ENCODE measurements around the gene PCDH8.

Gene PCDH8

GRCh38 chr13:52848455-52849195 is at the start of gene PCDH8:
Gene PCDH8 (minus strand): TSS chr13:52848640. CDS start chr13:52848436, 204 bp downstream.
- peak; percentile 79 to 92 for DNase-seq

GRCh38 chr13:52896827-52897659 is 48.6 kb upstream of the PCDH8 start:
- peak; percentile 56 to 78 for DNase-seq

- no peak for DNase-seq
Measured at GRCh38 chr13:52894413-52894812, 46.0 kb upstream of the PCDH8 start.

GRCh38 chr13:52892925-52893324 is 44.5 kb upstream of the PCDH8 start:
- no peak for DNase-seq

- DNase-seq, result no peak
Measured at GRCh38 chr13:52891706-52892105, 43.3 kb upstream of the PCDH8 start.

- DNase-seq, result no peak
Measured at GRCh38 chr13:52887165-52887564, 38.7 kb upstream of the PCDH8 start.

- no peak for DNase-seq
Measured at GRCh38 chr13:52885141-52885540, 36.7 kb upstream of the PCDH8 start.

GRCh38 chr13:52884429-52885010 is 36.1 kb upstream of the PCDH8 start:
- no peak for DNase-seq

GRCh38 chr13:52882785-52883184 is 34.3 kb upstream of the PCDH8 start:
- no peak for DNase-seq

GRCh38 chr13:52879950-52880741 is 31.7 kb upstream of the PCDH8 start:
- DNase-seq, result peak; percentile 50 to 88

- no peak for DNase-seq
Measured at GRCh38 chr13:52878831-52879230, 30.4 kb upstream of the PCDH8 start.

- no peak for DNase-seq
Measured at GRCh38 chr13:52870143-52870542, 21.7 kb upstream of the PCDH8 start.

GRCh38 chr13:52869621-52870020 is 21.2 kb upstream of the PCDH8 start:
- DNase-seq, result no peak

- no peak for DNase-seq
Measured at GRCh38 chr13:52869050-52869449, 20.6 kb upstream of the PCDH8 start.

GRCh38 chr13:52868190-52868589 is 19.8 kb upstream of the PCDH8 start:
- DNase-seq, result peak in 1 of 2 experiments; percentile 10

- DNase-seq, result no peak
Measured at GRCh38 chr13:52864941-52865340, 16.5 kb upstream of the PCDH8 start.

- peak in 1 of 2 experiments; percentile 33 for DNase-seq
Measured at GRCh38 chr13:52862358-52863206, 14.1 kb upstream of the PCDH8 start.

- peak in 1 of 2 experiments; percentile 23 for DNase-seq
Measured at GRCh38 chr13:52852444-52852843, 4.0 kb upstream of the PCDH8 start.

- peak; percentile 52 to 62 for DNase-seq
Measured at GRCh38 chr13:52851137-52851962, 2.9 kb upstream of the PCDH8 start.

GRCh38 chr13:52850396-52851136 is 2.1 kb upstream of the PCDH8 start:
- DNase-seq, result peak; percentile 71 to 79
